WTC11 (cell line): Measurements from ENCODE around the gene CCDC12. TPM values are rescaled to one million over a fixed set of nuclear protein-coding genes. Genes with fewer than 3 reads are reported as not detected.

Source experiments
- AFF4 ChIP-seq: sonication (generic); formaldehyde crosslinking; IDR thresholded peaks from 2 replicates; pipeline ENCODE4 v1.8.1; 2023; ENCODE audit warnings: mild to moderate bottlenecking, missing genetic modification reagents, borderline replicate concordance
- ATF1 ChIP-seq: sonication (generic); formaldehyde crosslinking; IDR thresholded peaks from 2 replicates; pipeline ENCODE4 v1.8.1; 2023; ENCODE audit warnings: mild to moderate bottlenecking, moderate library complexity, missing genetic modification reagents
- CBFB ChIP-seq: sonication (generic); formaldehyde crosslinking; IDR thresholded peaks from 2 replicates; pipeline ENCODE4 v1.8.1; 2022; ENCODE audit warnings: mild to moderate bottlenecking, low read depth, missing genetic modification reagents
- CDX4 ChIP-seq: fragments of 250-450 bp; sonication (Bioruptor Pico); IDR thresholded peaks from 2 replicates; pipeline ENCODE4 v1.9.0; 2021; ENCODE audit warnings: moderate library complexity, mild to moderate bottlenecking, inconsistent platforms, borderline replicate concordance
- E2F5 ChIP-seq: sonication (generic); formaldehyde crosslinking; IDR thresholded peaks from 2 replicates; pipeline ENCODE4 v1.8.1; 2022; ENCODE audit warnings: mild to moderate bottlenecking, moderate library complexity, missing genetic modification reagents
- ETV6 ChIP-seq: sonication (generic); formaldehyde crosslinking; IDR thresholded peaks from 2 replicates; pipeline ENCODE4 v1.8.1; 2022; ENCODE audit warnings: mild to moderate bottlenecking, missing genetic modification reagents
- FOXK1 ChIP-seq: sonication (generic); formaldehyde crosslinking; IDR thresholded peaks from 2 replicates; pipeline ENCODE4 v1.8.0; 2022; ENCODE audit warnings: mild to moderate bottlenecking, moderate library complexity, missing genetic modification reagents
- GABPB1 ChIP-seq: sonication (generic); formaldehyde crosslinking; IDR thresholded peaks from 2 replicates; pipeline ENCODE4 v1.8.1; 2023; ENCODE audit warnings: mild to moderate bottlenecking, missing genetic modification reagents
- GTF2I ChIP-seq: fragments of 250-450 bp; sonication (Bioruptor Pico); conservative IDR thresholded peaks from 2 replicates; pipeline ENCODE4 v1.4.0; 2021; ENCODE audit warnings: mild to moderate bottlenecking
- IRF1 ChIP-seq: sonication (generic); formaldehyde crosslinking; IDR thresholded peaks from 2 replicates; pipeline ENCODE4 v1.8.0; 2023; ENCODE audit warnings: missing genetic modification reagents
- KAT7 ChIP-seq: sonication (generic); formaldehyde crosslinking; IDR thresholded peaks from 2 replicates; pipeline ENCODE4 v1.8.1; 2023; ENCODE audit warnings: missing genetic modification reagents, mild to moderate bottlenecking, borderline replicate concordance
- MAX ChIP-seq: sonication (generic); formaldehyde crosslinking; IDR thresholded peaks from 2 replicates; pipeline ENCODE4 v1.8.0; 2022; ENCODE audit warnings: mild to moderate bottlenecking, missing genetic modification reagents
- NFATC4 ChIP-seq: fragments of 250-450 bp; sonication (Bioruptor Pico); IDR thresholded peaks from 2 replicates; pipeline ENCODE4 v1.9.0; 2021; ENCODE audit warnings: mild to moderate bottlenecking
- NR3C1 ChIP-seq: sonication (generic); formaldehyde crosslinking; conservative IDR thresholded peaks from 2 replicates; pipeline ENCODE4 v1.8.1; 2023; ENCODE audit warnings: low read depth, mild to moderate bottlenecking, missing genetic modification reagents
- OVOL2 ChIP-seq: fragments of 250-450 bp; sonication (Bioruptor Pico); IDR thresholded peaks from 2 replicates; pipeline ENCODE4 v1.9.0; 2021; ENCODE audit warnings: mild to moderate bottlenecking, borderline replicate concordance
- RELA ChIP-seq: sonication (generic); formaldehyde crosslinking; IDR thresholded peaks from 2 replicates; pipeline ENCODE4 v1.8.1; 2022; ENCODE audit warnings: missing genetic modification reagents, mild to moderate bottlenecking, borderline replicate concordance
- RORB ChIP-seq: fragments of 250-450 bp; sonication (Bioruptor Pico); IDR thresholded peaks from 2 replicates; pipeline ENCODE4 v1.9.0; 2021; ENCODE audit warnings: mild to moderate bottlenecking
- SMAD3 ChIP-seq: sonication (generic); formaldehyde crosslinking; IDR thresholded peaks from 2 replicates; pipeline ENCODE4 v1.8.0; 2022; ENCODE audit warnings: missing genetic modification reagents, mild to moderate bottlenecking, borderline replicate concordance
- SMAD4 ChIP-seq: sonication (generic); formaldehyde crosslinking; IDR thresholded peaks from 2 replicates; pipeline ENCODE4 v1.8.0; 2022; ENCODE audit warnings: mild to moderate bottlenecking, missing genetic modification reagents
- SP1 ChIP-seq: sonication (generic); formaldehyde crosslinking; conservative IDR thresholded peaks from 2 replicates; pipeline ENCODE4 v1.8.1; 2022; ENCODE audit warnings: missing genetic modification reagents
- TCF7 ChIP-seq: sonication (generic); formaldehyde crosslinking; IDR thresholded peaks from 2 replicates; pipeline ENCODE4 v1.8.0; 2022; ENCODE audit warnings: mild to moderate bottlenecking, low read depth, missing genetic modification reagents, moderate library complexity
- TEAD4 ChIP-seq: sonication (generic); formaldehyde crosslinking; IDR thresholded peaks from 2 replicates; pipeline ENCODE4 v1.8.0; 2022; ENCODE audit warnings: mild to moderate bottlenecking, missing genetic modification reagents
- USF2 ChIP-seq: sonication (generic); formaldehyde crosslinking; IDR thresholded peaks from 2 replicates; pipeline ENCODE4 v1.8.1; 2023; ENCODE audit warnings: mild to moderate bottlenecking, missing genetic modification reagents, moderate library complexity
- ZBTB43 ChIP-seq: sonication (generic); formaldehyde crosslinking; IDR thresholded peaks from 2 replicates; pipeline ENCODE4 v1.8.1; 2023; ENCODE audit warnings: mild to moderate bottlenecking, missing genetic modification reagents
- ZNF121 ChIP-seq: sonication (generic); formaldehyde crosslinking; IDR thresholded peaks from 2 replicates; pipeline ENCODE4 v1.8.0; 2023; ENCODE audit warnings: missing genetic modification reagents
- ZNF138 ChIP-seq: sonication (generic); formaldehyde crosslinking; conservative IDR thresholded peaks from 2 replicates; pipeline ENCODE4 v1.8.1; 2022; ENCODE audit warnings: mild to moderate bottlenecking, moderate library complexity, missing genetic modification reagents
- ZNF232 ChIP-seq: sonication (generic); formaldehyde crosslinking; IDR thresholded peaks from 2 replicates; pipeline ENCODE4 v1.8.0; 2022; ENCODE audit warnings: mild to moderate bottlenecking, missing genetic modification reagents
- ZNF423 ChIP-seq: fragments of 250-450 bp; sonication (Bioruptor Pico); IDR thresholded peaks from 2 replicates; pipeline ENCODE4 v2.1.2; 2022; ENCODE audit warnings: mild to moderate bottlenecking, moderate library complexity
- ZNF512 ChIP-seq: sonication (generic); formaldehyde crosslinking; IDR thresholded peaks from 2 replicates; pipeline ENCODE4 v1.8.1; 2022; ENCODE audit warnings: missing genetic modification reagents, borderline replicate concordance
- total RNA-seq: library from RNA; stranded (reverse); gene quantifications from 3 replicates; pipeline ENCODE4 v1.2.3, GENCODE V29; 2021

Gene CCDC12
- total RNA-seq, 1 experiment from 2014 or later = 59.1 TPM

GRCh38 chr3:46892285-46893145, 84.0 kb downstream of the CCDC12 start (continued):
- no peak for TF ChIP-seq ZNF512
- peak; percentile 23; the same call in 1 of the 2 replicates for TF ChIP-seq SMAD3 (CRISPR knock-in tag)
- TF ChIP-seq E2F5 (CRISPR knock-in tag) = peak; percentile 61; the same call in 1 of the 2 replicates
- no peak for TF ChIP-seq GABPB1 (CRISPR knock-in tag)
- no peak for TF ChIP-seq ZNF232 (CRISPR knock-in tag)
- TF ChIP-seq GTF2I (CRISPR knock-in tag) = no peak
- TF ChIP-seq KAT7 = no peak
- TF ChIP-seq USF2 (CRISPR knock-in tag) = no peak
- TF ChIP-seq CDX4 (CRISPR knock-in tag) = no peak
- no peak for TF ChIP-seq ZNF423 (CRISPR knock-in tag)
- TF ChIP-seq ZNF138 = 0 out of 2 replicates have a peak, but pooled peaks have one; percentile 77
- no peak for TF ChIP-seq TCF7 (CRISPR knock-in tag)
- no peak for TF ChIP-seq ZNF121
- peak; percentile 61; the same call in 1 of the 2 replicates for TF ChIP-seq ETV6 (CRISPR knock-in tag)
- peak; percentile 88 for TF ChIP-seq MAX
- TF ChIP-seq CBFB (CRISPR knock-in tag) = no peak
- TF ChIP-seq ATF1 (CRISPR knock-in tag) = no peak
- TF ChIP-seq SMAD4 (CRISPR knock-in tag) = no peak
- no peak for TF ChIP-seq TEAD4
- peak; percentile 94 for TF ChIP-seq RELA (CRISPR knock-in tag)
- no peak for TF ChIP-seq NFATC4 (CRISPR knock-in tag)
- 0 out of 2 replicates have a peak, but pooled peaks have one; percentile 63 for TF ChIP-seq NR3C1 (CRISPR knock-in tag)
- TF ChIP-seq ZBTB43 = no peak
- TF ChIP-seq FOXK1 (CRISPR knock-in tag) = peak; percentile 47; the same call in 1 of the 2 replicates
- TF ChIP-seq SP1 (CRISPR knock-in tag) = peak; percentile 61
- TF ChIP-seq OVOL2 (CRISPR knock-in tag) = no peak
- TF ChIP-seq IRF1 (CRISPR knock-in tag) = no peak
- TF ChIP-seq RORB (CRISPR knock-in tag) = no peak
- no peak for TF ChIP-seq AFF4 (CRISPR knock-in tag)
